Right renal cortex interstitium (tissue), 3 donors: ENCODE measurements around the gene PAF1. TPM values are rescaled to one million over a fixed set of nuclear protein-coding genes. Genes with fewer than 3 reads are reported as not detected.
"Not testable (repeated sequence)": the region's sequence is repeated elsewhere in the genome, so short reads cannot be mapped to it uniquely, and the experiment has no call there.

Source experiments
- DNase-seq, 3 donors: peaks; one replicate each; pipeline ENCODE4 v3.0.0-alpha.2; 2013; ENCODE audit warnings: low read depth in 3 of 3, low spot score in 2 of 3
- polyA plus RNA-seq, 3 donors: library from polyadenylated mRNA; unstranded; fragments of 120-200 nt; gene quantifications; one replicate each; pipeline ENCODE4 v1.2.1, GENCODE V29; 2013; ENCODE audit not compliant: insufficient read length in 3 of 3

PAF1 gene
- polyA plus RNA-seq, 3 donors = 73.5 to 73.8 (median 73.6) TPM

DNA sequence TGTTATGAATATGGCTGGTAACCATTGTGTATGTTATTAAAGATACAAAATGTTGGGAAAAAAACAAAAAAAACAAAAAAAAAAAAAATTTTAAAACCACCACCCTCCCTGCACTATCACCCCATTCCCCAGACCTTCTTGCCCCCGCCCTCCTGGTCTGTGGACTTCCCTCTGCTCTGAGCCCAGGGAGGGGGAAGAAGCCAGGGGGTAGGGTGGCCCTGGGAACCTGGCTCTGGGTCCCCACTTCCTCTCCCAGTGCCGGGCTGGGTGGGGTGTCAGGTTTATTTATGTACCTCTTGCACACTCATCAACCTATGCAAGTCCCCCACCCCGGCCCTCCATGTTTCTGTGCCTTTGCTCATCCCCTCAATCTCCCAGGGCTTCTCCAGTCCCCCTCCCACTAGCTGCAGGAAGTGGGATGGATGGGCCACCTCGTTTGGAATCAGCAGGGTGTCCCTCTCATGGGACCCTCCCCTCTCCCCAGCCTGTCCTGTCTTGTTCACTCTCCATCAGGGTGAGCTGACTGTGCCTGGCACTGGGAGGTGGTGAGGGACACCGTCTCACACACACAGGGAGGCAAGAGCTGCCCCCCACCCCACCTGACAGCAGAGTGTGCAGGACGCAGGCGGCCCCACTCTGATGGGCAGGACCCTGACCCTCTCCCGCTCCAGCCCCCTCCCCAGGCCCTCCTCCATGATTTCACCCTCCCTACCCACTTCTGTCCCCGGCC is 5.9 kb downstream of the PAF1 start:
- no peak for DNase-seq

- no peak for DNase-seq
These were observed 7.7 kb downstream of the PAF1 start for GRCh38 chr19:39382991-39383828.

GRCh38 chr19:39381910-39382611 is 8.8 kb downstream of the PAF1 start:
- no peak for DNase-seq

GRCh38 chr19:39380521-39381502 is 10.1 kb downstream of the PAF1 start:
- no peak for DNase-seq

DNA sequence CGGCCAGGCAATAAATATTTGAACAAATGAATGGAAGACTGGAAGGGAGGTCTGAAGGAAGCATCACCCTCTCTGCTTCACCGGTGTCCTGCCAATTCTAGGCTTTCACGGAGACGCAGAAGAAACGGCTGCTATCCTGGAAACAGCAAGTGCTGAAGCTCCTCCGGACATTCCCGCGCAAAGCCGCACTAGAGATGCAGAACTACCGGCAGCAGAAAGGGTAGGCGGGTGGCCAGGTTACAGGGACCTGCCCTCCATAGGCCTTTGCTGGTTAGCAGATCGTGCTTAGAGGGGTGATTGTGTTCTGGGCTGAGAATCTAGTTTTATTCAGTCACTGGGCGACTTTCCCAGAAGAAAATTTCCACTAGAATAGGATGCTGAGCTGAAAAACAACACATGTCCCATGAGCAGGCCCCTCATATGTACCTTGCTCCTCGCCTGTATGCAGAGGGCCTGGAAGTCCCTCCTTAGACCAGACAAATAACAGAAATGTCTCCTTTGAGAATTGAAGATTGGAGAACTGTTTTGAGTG is 11.0 kb downstream of the PAF1 start:
- no peak for DNase-seq

DNA sequence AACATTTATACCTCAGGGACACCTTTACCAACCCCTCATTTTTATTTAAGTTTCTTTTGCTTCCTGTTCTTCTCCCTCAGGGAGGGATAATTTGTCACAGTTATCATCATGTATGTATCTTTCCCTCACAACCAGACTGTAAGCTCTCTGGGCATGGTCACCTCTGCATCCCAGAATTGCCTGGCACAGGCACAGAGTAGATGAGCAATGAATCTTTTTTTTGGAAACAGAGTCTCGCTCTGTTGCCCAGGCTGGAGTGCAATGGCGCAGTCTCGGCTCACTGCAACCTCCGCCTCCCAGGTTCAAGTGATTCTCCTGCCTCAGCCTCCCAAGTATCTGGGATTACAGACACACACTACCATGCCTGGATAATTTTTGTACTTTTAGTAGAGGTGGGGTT is 11.5 kb downstream of the PAF1 start:
- DNase-seq = not testable (repeated sequence)

- DNase-seq = no peak
These were observed 13.2 kb downstream of the PAF1 start for GRCh38 chr19:39377373-39378362.

DNA sequence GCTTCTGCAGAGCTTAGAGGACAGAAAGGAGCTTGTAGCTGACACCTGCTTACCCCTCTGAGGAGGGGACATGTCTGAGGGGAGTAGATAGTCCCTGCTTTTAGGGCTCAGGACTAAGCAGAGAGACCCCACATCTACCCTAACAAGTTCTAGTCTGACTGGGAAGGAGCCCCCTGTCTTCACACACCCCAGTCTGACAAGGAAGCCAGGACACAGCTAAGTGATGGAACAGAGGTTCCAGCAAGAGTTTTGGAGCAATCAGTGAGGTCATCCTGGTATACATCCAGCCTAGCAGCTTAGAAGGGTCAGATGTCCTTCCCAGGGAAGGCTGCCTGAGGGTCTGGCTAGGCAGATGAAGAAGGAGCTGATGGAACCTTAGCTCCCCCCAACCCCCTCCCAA is 15.0 kb downstream of the PAF1 start:
- DNase-seq = no peak

GRCh38 chr19:39372941-39373340 is 18.0 kb downstream of the PAF1 start:
- DNase-seq = no peak

- DNase-seq = peak; percentile 56 to 60 (median 56)
These were observed 18.7 kb downstream of the PAF1 start for GRCh38 chr19:39372047-39372802.

GRCh38 chr19:39370735-39371134 is 20.2 kb downstream of the PAF1 start:
- no peak for DNase-seq

DNA sequence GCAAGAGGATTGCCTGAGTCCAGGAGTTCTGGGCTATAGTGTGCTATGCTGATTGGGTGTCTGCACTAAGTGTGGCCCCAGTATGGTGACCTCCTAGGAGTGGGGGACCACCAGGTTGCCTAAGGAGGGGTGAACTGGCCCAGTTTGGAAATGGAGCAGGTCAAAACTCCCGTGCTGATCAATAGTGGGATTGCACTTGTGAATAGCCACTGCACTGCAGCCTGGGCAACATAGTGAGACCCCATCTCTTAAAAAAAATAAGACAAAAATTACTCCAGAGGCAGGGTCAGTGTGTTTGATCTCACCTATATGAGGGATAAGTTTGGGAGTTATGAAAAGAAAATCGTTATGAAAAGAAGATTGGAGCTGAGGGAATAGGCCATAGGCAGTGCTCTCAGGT is 21.7 kb downstream of the PAF1 start:
- no peak for DNase-seq

GRCh38 chr19:39365531-39365930 is 25.4 kb downstream of the PAF1 start:
- no peak for DNase-seq

- no peak for DNase-seq
These were observed 26.9 kb downstream of the PAF1 start for GRCh38 chr19:39363901-39364457.

DNA sequence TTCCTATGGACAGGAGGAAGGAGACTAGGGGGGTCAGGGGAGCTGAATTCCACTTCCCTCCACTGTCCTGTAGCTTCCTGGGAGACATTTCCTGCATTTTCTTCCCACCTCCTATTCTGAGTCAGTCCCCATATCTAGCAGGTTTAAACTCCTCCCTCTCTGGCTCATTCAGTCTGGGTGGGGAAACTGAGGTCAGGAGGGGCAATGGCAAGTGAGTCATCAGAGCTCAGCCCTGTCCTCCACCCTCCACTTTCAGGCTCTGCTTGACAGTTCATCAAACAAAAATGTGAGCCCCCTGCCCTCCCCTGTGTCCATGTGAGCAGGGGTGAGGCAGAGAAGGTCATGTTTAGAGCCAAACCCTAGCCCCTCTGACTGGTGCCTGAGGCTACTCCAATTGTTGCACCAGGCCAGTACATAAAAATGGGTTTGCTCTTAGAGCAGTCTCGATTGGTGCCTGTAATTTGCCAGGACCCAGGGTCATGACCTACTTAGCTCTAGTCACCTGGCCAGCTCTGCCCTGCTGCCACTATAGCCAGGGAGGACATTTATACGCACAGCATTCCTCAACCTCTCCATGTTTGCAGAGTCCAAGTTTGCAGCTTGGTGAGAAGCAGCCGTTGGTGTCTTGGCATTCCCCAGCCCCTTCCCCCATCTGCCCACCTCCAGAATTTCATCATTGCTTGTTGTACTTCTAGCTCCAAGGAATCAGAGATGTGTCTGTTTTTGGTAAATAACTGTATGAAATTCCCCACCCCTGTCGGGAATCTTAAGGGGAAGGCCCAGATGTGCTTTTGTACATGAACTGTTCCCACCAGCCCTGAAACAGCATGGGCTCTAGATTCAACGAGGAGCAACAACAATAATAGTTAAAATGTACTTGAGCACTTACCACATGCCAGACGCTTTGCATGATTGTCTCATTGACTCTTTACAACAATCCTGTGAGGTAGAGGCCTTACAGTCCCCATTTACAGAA is 27.9 kb downstream of the PAF1 start:
- DNase-seq = no peak

GRCh38 chr19:39360599-39360998 is 30.3 kb downstream of the PAF1 start:
- DNase-seq = no peak

GRCh38 chr19:39359026-39359425 is 31.9 kb downstream of the PAF1 start:
- no peak for DNase-seq
